Upper lobe of right lung (tissue), 1 donor: ENCODE results near the gene TARM1. TPM values are rescaled to one million over a fixed set of nuclear protein-coding genes. Genes with fewer than 3 reads are reported as not detected.

Source experiments
- ATAC-seq: fragments of 200-7000 bp; cut with Tn5 transposase; one replicate; pipeline ENCODE4 v1.9.1; 2020; ENCODE audit warnings: mild to moderate bottlenecking, moderate library complexity
- DNase-seq: peaks from one replicate; pipeline ENCODE4 v3.0.0-alpha.2; 2020
- H3K27ac ChIP-seq: fragments of 200-600 bp; one replicate; pipeline ENCODE4 v1.8.0; 2022
- H3K27me3 ChIP-seq: fragments of 200-600 bp; one replicate; pipeline ENCODE4 v1.8.0; 2022; ENCODE audit warnings: mild to moderate bottlenecking
- H3K36me3 ChIP-seq: fragments of 200-600 bp; one replicate; pipeline ENCODE4 v1.8.0; 2022
- H3K4me1 ChIP-seq: fragments of 200-600 bp; one replicate; pipeline ENCODE4 v1.8.0; 2022
- H3K4me3 ChIP-seq: fragments of 200-600 bp; one replicate; pipeline ENCODE4 v1.8.0; 2022; ENCODE audit warnings: mild to moderate bottlenecking
- H3K9me3 ChIP-seq: fragments of 200-600 bp; one replicate; pipeline ENCODE4 v1.8.0; 2022
- CTCF ChIP-seq: fragments of 200-600 bp; IDR thresholded peaks from one replicate; pipeline ENCODE4 v1.8.0; 2022; ENCODE audit warnings: antibody characterized with exemption
- intact Hi-C: fragments of 100-400 bp; cut with DNase I; formaldehyde crosslinking; loops from one replicate; pipeline ENCODE4 v1.11.0; 2022
- total RNA-seq: library from RNA; stranded (reverse); fragmentation: NEBNext Ultra II Directional; extraction: Animal tissue kit (Norgen Biotek cat#: 25700); gene quantifications from one replicate; pipeline ENCODE4 v1.2.1, GENCODE V29; 2021
- donor health status: DM: no; HTN: yes; CAD: no; lungs with severe emphysema.

Gene TARM1
- total RNA-seq, 1 donor from 2014 or later, result not detected

- Histone ChIP-seq H3K4me3 (no peak overlapping the region), H3K27me3 (no peaks in the 10 kb centered on the region), H3K27ac (no peak overlapping the region), H3K9me3 (peaks cover 4% of the 10 kb centered on the region), H3K36me3 (no peaks in the 10 kb centered on the region), H3K4me1 (no peaks in the 10 kb centered on the region)
- no peak for TF ChIP-seq CTCF
- no peak for DNase-seq
- no peak for ATAC-seq
- intact Hi-C loops, result no loop called here
Measured at GRCh38 chr19:54084410-54084809, 3.2 kb upstream of the TARM1 start.

DNA sequence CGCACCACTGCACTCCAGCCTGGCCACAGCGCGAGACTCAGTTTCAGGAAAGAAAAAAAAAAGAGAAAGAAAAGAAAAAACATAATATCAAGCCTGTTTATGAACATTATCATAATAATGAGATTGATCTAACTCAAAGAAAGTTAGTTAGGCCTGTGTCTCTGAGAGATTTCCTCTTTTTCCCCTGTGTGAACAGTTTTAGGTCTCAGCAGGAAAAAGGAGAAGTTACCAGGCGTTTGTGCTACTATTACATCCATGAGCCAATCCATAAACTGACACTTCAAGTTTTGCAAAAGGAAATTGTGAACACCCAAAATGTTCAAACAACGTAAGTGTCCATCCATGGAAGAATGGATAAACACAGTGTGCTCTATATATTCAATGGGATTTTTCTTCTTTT is 3.8 kb downstream of the TARM1 start:
- H3K4me3 ChIP-seq, result no peak overlapping the region
- H3K9me3 ChIP-seq, result no peaks in the 10 kb centered on the region
- no peaks in the 10 kb centered on the region for H3K27me3 ChIP-seq
- no peaks in the 10 kb centered on the region for H3K36me3 ChIP-seq
- H3K27ac ChIP-seq, result no peak overlapping the region
- no peak for TF ChIP-seq CTCF
- DNase-seq (no peak), ATAC-seq (peak; percentile 74)
- no peaks in the 10 kb centered on the region for H3K4me1 ChIP-seq
- intact Hi-C loops, result no loop called here

DNA sequence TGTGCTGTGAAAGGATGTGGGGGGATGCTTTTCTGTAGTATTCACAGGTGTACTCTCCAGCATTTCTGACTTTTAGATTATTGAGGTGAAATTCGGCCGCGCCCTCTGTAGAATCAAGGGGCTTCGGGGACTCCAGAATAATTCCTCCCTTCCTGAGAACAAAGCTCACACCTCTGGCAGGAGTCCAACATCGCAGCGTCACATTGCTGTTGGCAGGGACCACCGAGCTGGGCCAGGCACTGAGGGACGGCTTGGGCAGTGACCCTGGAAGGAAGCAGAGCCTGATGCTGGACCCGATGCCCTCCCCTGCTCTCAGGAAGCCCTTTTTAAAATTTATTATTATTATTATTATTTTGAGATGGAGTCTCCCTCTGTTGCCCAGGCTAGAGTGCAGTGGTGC is 6.3 kb downstream of the TARM1 start:
- DNase-seq, result no peak
- Histone ChIP-seq H3K27ac (no peak overlapping the region), H3K4me3 (no peak overlapping the region), H3K27me3 (no peaks in the 10 kb centered on the region), H3K4me1 (no peaks in the 10 kb centered on the region), H3K36me3 (no peaks in the 10 kb centered on the region), H3K9me3 (no peaks in the 10 kb centered on the region)
- no peak for ATAC-seq
- no peak for TF ChIP-seq CTCF
- intact Hi-C loops, result no loop called here

DNA sequence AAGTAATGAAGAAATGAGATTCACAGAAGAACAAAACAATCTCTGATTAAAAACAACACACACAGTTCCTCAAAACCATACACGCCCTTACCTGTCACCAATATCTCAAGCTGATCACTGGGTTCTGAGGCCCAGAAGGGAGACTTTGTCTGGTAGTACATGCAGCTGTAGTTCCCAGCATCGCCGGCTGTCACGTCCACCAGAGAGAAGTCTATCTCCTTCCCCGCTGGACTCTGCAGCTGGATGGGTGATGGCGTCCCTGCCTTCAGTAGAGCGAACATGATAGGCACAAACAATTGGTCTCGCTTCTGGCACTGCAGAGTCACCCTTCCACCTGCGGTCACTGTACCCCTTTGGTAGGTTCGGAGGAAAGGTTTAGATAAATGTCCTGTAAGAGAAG is 7.3 kb downstream of the TARM1 start:
- Histone ChIP-seq H3K4me3 (no peak overlapping the region), H3K9me3 (no peaks in the 10 kb centered on the region), H3K4me1 (no peaks in the 10 kb centered on the region), H3K27me3 (no peaks in the 10 kb centered on the region), H3K27ac (no peak overlapping the region), H3K36me3 (no peaks in the 10 kb centered on the region)
- intact Hi-C loops, result no loop called here
- ATAC-seq (no peak), DNase-seq (no peak)
- TF ChIP-seq CTCF, result no peak

- Histone ChIP-seq H3K4me3 (no peak overlapping the region), H3K27ac (no peak overlapping the region), H3K36me3 (no peaks in the 10 kb centered on the region), H3K27me3 (no peaks in the 10 kb centered on the region), H3K9me3 (no peaks in the 10 kb centered on the region), H3K4me1 (no peaks in the 10 kb centered on the region)
- no peak for DNase-seq
- no peak for ATAC-seq
- TF ChIP-seq CTCF, result no peak
- intact Hi-C loops, result no loop called here
Measured at GRCh38 chr19:54069470-54069869, 11.7 kb downstream of the TARM1 start.

DNA sequence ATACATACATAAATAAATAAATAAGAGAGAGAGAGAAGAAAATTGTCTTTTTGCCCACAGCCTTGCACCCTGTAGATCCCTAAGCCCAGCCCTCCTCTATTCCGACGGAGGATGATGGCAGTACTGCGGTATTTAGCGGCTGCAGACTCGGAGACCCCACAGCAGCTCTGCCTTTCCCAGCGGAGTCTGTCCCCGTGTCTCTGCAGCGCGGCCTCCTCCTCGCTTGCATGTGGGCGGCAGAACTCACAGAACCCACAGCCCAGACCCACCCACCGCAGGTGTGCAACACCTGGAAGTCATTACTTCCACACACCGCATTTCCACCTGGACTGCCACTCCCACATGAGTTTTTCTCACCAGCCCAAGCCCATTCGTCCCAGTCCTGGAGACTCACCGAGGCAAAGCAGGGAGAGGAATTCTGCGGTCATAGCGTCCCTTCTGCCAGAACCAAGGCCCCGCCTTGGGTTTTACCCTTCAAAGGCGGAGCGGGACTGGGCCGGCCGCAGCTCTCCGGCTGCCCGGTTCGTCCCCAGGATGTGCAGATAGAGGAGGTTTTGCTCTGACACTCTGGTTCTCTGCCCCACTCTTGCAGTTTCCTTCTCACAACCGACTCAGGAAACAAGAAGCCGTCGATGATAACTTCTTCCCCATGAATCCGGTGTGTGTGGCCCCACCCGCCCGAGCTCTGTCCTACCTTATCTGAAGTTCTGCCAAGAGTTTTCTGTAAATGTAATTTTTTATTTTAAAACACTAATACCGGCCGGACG is 17.6 kb downstream of the TARM1 start, which contains the start of gene VSTM1:
TSS of gene VSTM1 (minus strand) at position 548 of the 767 bp plus-strand sequence. CDS start at position 428, 120 bp downstream.
- intact Hi-C loops, result no loop called here
- ATAC-seq (peak; percentile 21), DNase-seq (no peak)
- H3K4me1 ChIP-seq, result no peaks in the 10 kb centered on the region
- no peak within 1 kb of the TSS for H3K27ac ChIP-seq
- H3K27me3 ChIP-seq, result no peaks in the 10 kb centered on the region
- H3K4me3 ChIP-seq, result no peak within 1 kb of the TSS
- no peaks in the 10 kb centered on the region for H3K36me3 ChIP-seq
- H3K9me3 ChIP-seq, result no peaks in the 10 kb centered on the region
- TF ChIP-seq CTCF, result no peak
